ENCODE results near the gene GRM7. TPM values are rescaled to one million over a fixed set of nuclear protein-coding genes. Genes with fewer than 3 reads are reported as not detected.

Gene GRM7
- total and polyA plus RNA-seq, 4 donors, result 0.08 to 0.33 TPM; not detected in 2

DNA sequence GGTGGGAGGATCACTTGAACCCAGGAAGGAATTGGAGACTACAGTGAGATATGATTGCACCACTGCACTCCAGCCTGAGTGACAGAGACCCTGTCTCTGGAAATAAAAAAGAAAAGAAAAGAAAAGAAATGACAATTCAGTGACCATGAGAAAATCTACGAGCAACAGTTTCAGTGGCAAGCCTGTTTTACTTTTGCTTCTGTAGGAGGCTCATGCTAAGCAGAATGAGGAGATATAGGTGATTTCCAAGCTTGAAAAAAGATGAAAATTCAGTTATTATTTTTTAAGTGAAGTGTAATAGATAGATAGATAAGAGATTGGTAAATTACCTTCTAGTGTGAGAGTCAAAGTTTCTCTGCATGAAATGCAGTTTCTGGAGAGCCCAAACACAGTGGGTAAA is 651.1 kb downstream of the GRM7 start:
- no peak for DNase-seq (ENCODE audit: low spot score)
- no peak overlapping the region for H3K4me3 ChIP-seq (ENCODE audit: low read depth in 1 of 3, low read length in 3 of 3)
- H3K4me1 ChIP-seq (ENCODE audit: control insufficient read depth in 4 of 4, insufficient read depth in 4 of 4, low read length in 3 of 4), result no peaks in the 10 kb centered on the region
- H3K9me3 ChIP-seq (ENCODE audit: control insufficient read depth in 4 of 4, low read length in 3 of 4), result no peaks in the 10 kb centered on the region
- H3K9ac ChIP-seq (ENCODE audit: low read depth in 1 of 2, low read length in 2 of 2), result no peak overlapping the region
- TF ChIP-seq RXRA (IDR thresholded peaks at IDR 0.05) (no peak), SP1 (IDR thresholded peaks at IDR 0.05) (no peak), RAD21 (IDR thresholded peaks at IDR 0.05) (no peak), HNF4A (conservative IDR thresholded peaks at IDR 0.05) (no peak), FOXA1 (IDR thresholded peaks at IDR 0.05) (no peak), FOXA2 (IDR thresholded peaks at IDR 0.05) (no peak), TAF1 (conservative IDR thresholded peaks at IDR 0.05) (no peak), GABPA (IDR thresholded peaks at IDR 0.05 in 1 of 2, conservative IDR thresholded peaks at IDR 0.05 in 1 of 2) (no peak), JUND (IDR thresholded peaks at IDR 0.05) (no peak), YY1 (IDR thresholded peaks at IDR 0.05) (no peak), NR2F2 (IDR thresholded peaks at IDR 0.05) (no peak), HNF4G (IDR thresholded peaks at IDR 0.05) (no peak), EGR1 (IDR thresholded peaks at IDR 0.05; ENCODE audit: low read depth in 2 of 2) (no peak)
- TF ChIP-seq, protein P1, sequence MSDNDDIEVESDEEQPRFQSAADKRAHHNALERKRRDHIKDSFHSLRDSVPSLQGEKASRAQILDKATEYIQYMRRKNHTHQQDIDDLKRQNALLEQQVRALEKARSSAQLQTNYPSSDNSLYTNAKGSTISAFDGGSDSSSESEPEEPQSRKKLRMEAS (IDR thresholded peaks at IDR 0.05), result no peak
- TF ChIP-seq, protein P2, sequence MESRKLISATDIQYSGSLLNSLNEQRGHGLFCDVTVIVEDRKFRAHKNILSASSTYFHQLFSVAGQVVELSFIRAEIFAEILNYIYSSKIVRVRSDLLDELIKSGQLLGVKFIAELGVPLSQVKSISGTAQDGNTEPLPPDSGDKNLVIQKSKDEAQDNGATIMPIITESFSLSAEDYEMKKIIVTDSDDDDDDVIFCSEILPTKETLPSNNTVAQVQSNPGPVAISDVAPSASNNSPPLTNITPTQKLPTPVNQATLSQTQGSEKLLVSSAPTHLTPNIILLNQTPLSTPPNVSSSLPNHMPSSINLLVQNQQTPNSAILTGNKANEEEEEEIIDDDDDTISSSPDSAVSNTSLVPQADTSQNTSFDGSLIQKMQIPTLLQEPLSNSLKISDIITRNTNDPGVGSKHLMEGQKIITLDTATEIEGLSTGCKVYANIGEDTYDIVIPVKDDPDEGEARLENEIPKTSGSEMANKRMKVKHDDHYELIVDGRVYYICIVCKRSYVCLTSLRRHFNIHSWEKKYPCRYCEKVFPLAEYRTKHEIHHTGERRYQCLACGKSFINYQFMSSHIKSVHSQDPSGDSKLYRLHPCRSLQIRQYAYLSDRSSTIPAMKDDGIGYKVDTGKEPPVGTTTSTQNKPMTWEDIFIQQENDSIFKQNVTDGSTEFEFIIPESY (IDR thresholded peaks at IDR 0.05), result no peak
- TF ChIP-seq, protein P3, sequence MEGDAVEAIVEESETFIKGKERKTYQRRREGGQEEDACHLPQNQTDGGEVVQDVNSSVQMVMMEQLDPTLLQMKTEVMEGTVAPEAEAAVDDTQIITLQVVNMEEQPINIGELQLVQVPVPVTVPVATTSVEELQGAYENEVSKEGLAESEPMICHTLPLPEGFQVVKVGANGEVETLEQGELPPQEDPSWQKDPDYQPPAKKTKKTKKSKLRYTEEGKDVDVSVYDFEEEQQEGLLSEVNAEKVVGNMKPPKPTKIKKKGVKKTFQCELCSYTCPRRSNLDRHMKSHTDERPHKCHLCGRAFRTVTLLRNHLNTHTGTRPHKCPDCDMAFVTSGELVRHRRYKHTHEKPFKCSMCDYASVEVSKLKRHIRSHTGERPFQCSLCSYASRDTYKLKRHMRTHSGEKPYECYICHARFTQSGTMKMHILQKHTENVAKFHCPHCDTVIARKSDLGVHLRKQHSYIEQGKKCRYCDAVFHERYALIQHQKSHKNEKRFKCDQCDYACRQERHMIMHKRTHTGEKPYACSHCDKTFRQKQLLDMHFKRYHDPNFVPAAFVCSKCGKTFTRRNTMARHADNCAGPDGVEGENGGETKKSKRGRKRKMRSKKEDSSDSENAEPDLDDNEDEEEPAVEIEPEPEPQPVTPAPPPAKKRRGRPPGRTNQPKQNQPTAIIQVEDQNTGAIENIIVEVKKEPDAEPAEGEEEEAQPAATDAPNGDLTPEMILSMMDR (IDR thresholded peaks at IDR 0.05; ENCODE audit: low read depth, low read length, missing input control), result no peak
- TF ChIP-seq, protein P4, sequence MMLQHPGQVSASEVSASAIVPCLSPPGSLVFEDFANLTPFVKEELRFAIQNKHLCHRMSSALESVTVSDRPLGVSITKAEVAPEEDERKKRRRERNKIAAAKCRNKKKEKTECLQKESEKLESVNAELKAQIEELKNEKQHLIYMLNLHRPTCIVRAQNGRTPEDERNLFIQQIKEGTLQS (IDR thresholded peaks at IDR 0.05), result no peak
- TF ChIP-seq, protein P5, sequence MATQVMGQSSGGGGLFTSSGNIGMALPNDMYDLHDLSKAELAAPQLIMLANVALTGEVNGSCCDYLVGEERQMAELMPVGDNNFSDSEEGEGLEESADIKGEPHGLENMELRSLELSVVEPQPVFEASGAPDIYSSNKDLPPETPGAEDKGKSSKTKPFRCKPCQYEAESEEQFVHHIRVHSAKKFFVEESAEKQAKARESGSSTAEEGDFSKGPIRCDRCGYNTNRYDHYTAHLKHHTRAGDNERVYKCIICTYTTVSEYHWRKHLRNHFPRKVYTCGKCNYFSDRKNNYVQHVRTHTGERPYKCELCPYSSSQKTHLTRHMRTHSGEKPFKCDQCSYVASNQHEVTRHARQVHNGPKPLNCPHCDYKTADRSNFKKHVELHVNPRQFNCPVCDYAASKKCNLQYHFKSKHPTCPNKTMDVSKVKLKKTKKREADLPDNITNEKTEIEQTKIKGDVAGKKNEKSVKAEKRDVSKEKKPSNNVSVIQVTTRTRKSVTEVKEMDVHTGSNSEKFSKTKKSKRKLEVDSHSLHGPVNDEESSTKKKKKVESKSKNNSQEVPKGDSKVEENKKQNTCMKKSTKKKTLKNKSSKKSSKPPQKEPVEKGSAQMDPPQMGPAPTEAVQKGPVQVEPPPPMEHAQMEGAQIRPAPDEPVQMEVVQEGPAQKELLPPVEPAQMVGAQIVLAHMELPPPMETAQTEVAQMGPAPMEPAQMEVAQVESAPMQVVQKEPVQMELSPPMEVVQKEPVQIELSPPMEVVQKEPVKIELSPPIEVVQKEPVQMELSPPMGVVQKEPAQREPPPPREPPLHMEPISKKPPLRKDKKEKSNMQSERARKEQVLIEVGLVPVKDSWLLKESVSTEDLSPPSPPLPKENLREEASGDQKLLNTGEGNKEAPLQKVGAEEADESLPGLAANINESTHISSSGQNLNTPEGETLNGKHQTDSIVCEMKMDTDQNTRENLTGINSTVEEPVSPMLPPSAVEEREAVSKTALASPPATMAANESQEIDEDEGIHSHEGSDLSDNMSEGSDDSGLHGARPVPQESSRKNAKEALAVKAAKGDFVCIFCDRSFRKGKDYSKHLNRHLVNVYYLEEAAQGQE (IDR thresholded peaks at IDR 0.05), result no peak
- H3K27me3 ChIP-seq (ENCODE audit: control insufficient read depth in 4 of 4, insufficient read depth in 4 of 4, low read length in 3 of 4), result no peaks in the 10 kb centered on the region
- H3K27ac ChIP-seq (ENCODE audit: low read depth in 1 of 2, low read length in 2 of 2), result no peak overlapping the region
- WGBS, result 90% methylated on average over 1 of the region's 1 CpG
- no peaks in the 10 kb centered on the region for H3K36me3 ChIP-seq (ENCODE audit: control insufficient read depth in 4 of 4, insufficient read depth in 3 of 4, low read depth in 1 of 4, low read length in 3 of 4)

Measured in liver (tissue), 9 donors.